GM12878 (cell line): ENCODE results near the gene CHCHD3. TPM values are rescaled to one million over a fixed set of nuclear protein-coding genes. Genes with fewer than 3 reads are reported as not detected.

Source experiments
- ATAC-seq: fragments of 200-7000 bp; cut with Tn5 transposase; 3 replicates; pipeline ENCODE4 v1.9.1; 2020; ENCODE audit warnings: mild to moderate bottlenecking, moderate library complexity
- BruUV-seq: library from RNA; stranded (reverse); fragments of 400-500 nt; replicated peaks from 2 replicates; lab custom pipeline; 2021; lab: Mats Ljungman, UMichigan
- CTCF ChIA-PET: fragments of 300-600 bp; sonication (Branson Sonifier 250); formaldehyde crosslinking; extraction: SDS; loops from one replicate; lab custom pipeline; 2021; ENCODE audit warnings: inconsistent platforms; lab: Yijun Ruan, JAX
- POLR2A ChIA-PET: fragments of 350-600 bp; formaldehyde crosslinking; extraction: SDS; loops from one replicate; lab custom pipeline; 2021; ENCODE audit warnings: inconsistent platforms; lab: Charles Lee
- RAD21 ChIA-PET: fragments of 300-600 bp; sonication (Branson Sonifier 250); formaldehyde crosslinking; loops from one replicate; lab custom pipeline; 2023; ENCODE audit warnings: antibody characterized with exemption; ENCODE audit not compliant: unreplicated experiment; lab: Charles Lee
- SMC1A ChIA-PET: fragments of 300-600 bp; sonication (Branson Sonifier 250); formaldehyde crosslinking; loops from one replicate; lab custom pipeline; 2023; ENCODE audit not compliant: unreplicated experiment, uncharacterized antibody; lab: Charles Lee
- DNase-seq: peaks from one replicate; pipeline ENCODE4 v3.0.0-alpha.2; 2011; ENCODE audit warnings: low read depth, low spot score
- FAIRE-seq: peaks from 3 replicates; lab custom pipeline; 2011; peaks lifted over from hg19 to GRCh38; lab: Jason Lieb, UNC
- H2AFZ ChIP-seq: 2 replicates; pipeline ENCODE4 v1.6.0; 2011; ENCODE audit warnings: low read depth, low read length, control low read depth; ENCODE audit not compliant: control insufficient read depth
- H3K27ac ChIP-seq: 2 replicates; pipeline ENCODE4 v1.5.1; 2011; ENCODE audit warnings: control low read depth; ENCODE audit not compliant: control insufficient read depth, insufficient read depth
- H3K27me3 ChIP-seq, 2 experiments: replicated peaks in 1 of 2; 2 replicates each; pipeline versions ENCODE4 v1.6.0 to v1.6.1; 2011; ENCODE audit warnings: low read length in 1 of 2; ENCODE audit not compliant: control insufficient read depth in 2 of 2, insufficient read depth in 2 of 2
- H3K36me3 ChIP-seq, 2 experiments: 2 replicates each; pipeline ENCODE4 v1.5.1; 2011; ENCODE audit warnings: low read length in 1 of 2; ENCODE audit not compliant: control insufficient read depth in 2 of 2, insufficient read depth in 2 of 2
- H3K4me1 ChIP-seq: 2 replicates; pipeline ENCODE4 v1.6.1; 2011; ENCODE audit warnings: mild to moderate bottlenecking, low read length, moderate library complexity, mixed read lengths; ENCODE audit not compliant: control insufficient read depth, insufficient read depth
- H3K4me2 ChIP-seq: 2 replicates; pipeline ENCODE4 v1.6.0; 2011; ENCODE audit warnings: control low read depth; ENCODE audit not compliant: control insufficient read depth, insufficient read depth
- H3K4me3 ChIP-seq: fragments of 200-600 bp; sonication (generic); 2 replicates; pipeline ENCODE4 v1.5.1; 2016
- H3K79me2 ChIP-seq: 2 replicates; pipeline ENCODE4 v1.6.0; 2011; ENCODE audit warnings: low read length; ENCODE audit not compliant: control insufficient read depth, insufficient read depth
- H3K9ac ChIP-seq: 2 replicates; pipeline ENCODE4 v1.8.0; 2011; ENCODE audit warnings: low read length, control low read depth, mixed read lengths; ENCODE audit not compliant: control insufficient read depth, insufficient read depth
- H3K9me3 ChIP-seq: replicated peaks from 3 replicates; pipeline ENCODE4 v1.5.1; 2011; ENCODE audit warnings: mild to moderate bottlenecking, low read length; ENCODE audit not compliant: control insufficient read depth, insufficient read depth
- H4K20me1 ChIP-seq: 2 replicates; pipeline ENCODE4 v1.6.0; 2011; ENCODE audit not compliant: control insufficient read depth, insufficient read depth
- CREM ChIP-seq: IDR thresholded peaks from 2 replicates; pipeline ENCODE4 v1.6.1; 2014; ENCODE audit warnings: antibody characterized with exemption, low read depth
- EP300 ChIP-seq, 2 experiments: fragments of 150-350 bp in 1 of 2; IDR thresholded peaks; 2 replicates each; pipeline ENCODE4 v1.6.1; 2011 to 2012; ENCODE audit warnings: low read depth in 2 of 2, low read length in 2 of 2, borderline replicate concordance in 1 of 2, improper control_type of control experiment in 1 of 2, inconsistent platforms in 1 of 2; ENCODE audit not compliant: control insufficient read depth in 1 of 2
- HDAC2 ChIP-seq: fragments of 200-600 bp; sonication (generic); IDR thresholded peaks from 2 replicates; pipeline ENCODE4 v1.6.1; 2017
- HDAC6 ChIP-seq: fragments of 200-600 bp; sonication (generic); IDR thresholded peaks from one replicate; pipeline ENCODE4 v1.8.0; 2017; ENCODE audit warnings: antibody characterized with exemption; ENCODE audit not compliant: unreplicated experiment
- RAD21 ChIP-seq: IDR thresholded peaks from 2 replicates; pipeline ENCODE4 v1.6.1; 2011; ENCODE audit warnings: mild to moderate bottlenecking, low read depth, low read length, moderate library complexity; ENCODE audit not compliant: insufficient read depth
- SMARCA5 ChIP-seq: fragments of 450-650 bp; IDR thresholded peaks from 2 replicates; pipeline ENCODE4 v1.6.1; 2017; ENCODE audit warnings: mild to moderate bottlenecking
- SPI1 ChIP-seq: IDR thresholded peaks from 2 replicates; pipeline ENCODE4 v1.6.1; 2011; ENCODE audit warnings: low read depth, mild to moderate bottlenecking, low read length, moderate library complexity, borderline replicate concordance; ENCODE audit not compliant: insufficient read depth
- TBL1XR1 ChIP-seq: IDR thresholded peaks from 2 replicates; pipeline ENCODE4 v1.6.1; 2012; ENCODE audit warnings: low read depth, low read length, improper control_type of control experiment
- YY1 ChIP-seq: IDR thresholded peaks from 2 replicates; pipeline ENCODE4 v1.6.1; 2011; ENCODE audit warnings: low read depth, mild to moderate bottlenecking, low read length
- WGBS: methylation state at CpG from one replicate; pipeline ENCODE4 v1.1.6; 2016; ENCODE audit warnings: low lambda C conversion rate; ENCODE audit not compliant: insufficient replicate concordance, insufficient coverage; ENCODE audit errors: missing lambda C conversion rate; 5-methylcytosine and 5-hydroxymethylcytosine counted together
- in situ Hi-C: fragments of 300-500 bp; cut with MboI; formaldehyde crosslinking; loops from 9 replicates; pipeline ENCODE4 v1.14.3; 2018; ENCODE audit warnings: mixed read lengths
- intact Hi-C: fragments of 100-400 bp; cut with micrococcal nuclease; formaldehyde crosslinking; loops from one replicate; pipeline ENCODE4 v1.14.2; 2022; ENCODE audit not compliant: unreplicated experiment
- polyA plus RNA-seq, 11 experiments: library from polyadenylated mRNA; depleted of rRNA in 4 of 11; unstranded in 6 of 11; stranded (reverse) in 5 of 11; fragments of >200 nt; fragmentation: Nextera tagmentation in 4 of 11; fragmentation: Illumina TruSeq in 1 of 11; extraction: Ambion mirVana in 4 of 11; extraction: Trizol in 1 of 11; gene quantifications; 1 replicate in 1 of 11; 2 replicates in 10 of 11; pipeline versions ENCODE4 v1.2.1 to v1.2.3, GENCODE V29; 2011 to 2016; ENCODE audit warnings: inconsistent platforms in 2 of 11, missing spikeins in 2 of 11, low read depth in 1 of 11
- total RNA-seq, 4 experiments: library from RNA; depleted of rRNA in 3 of 4; stranded (reverse); fragments of >200 nt in 3 of 4; fragmentation: Illumina TruSeq in 1 of 4; extraction: Trizol in 1 of 4; gene quantifications; 2 replicates each; pipeline versions ENCODE4 v1.2.1 to v1.2.3, GENCODE V29; 2013 to 2021

CHCHD3 gene
- total and polyA plus RNA-seq, 10 of the 15 experiments (the other 5 are each of a cell fraction or from before 2014, with no cell fraction given) = 38.3 to 178 (median 96.2) TPM

GRCh38 chr7:132941428-132941827, 140.5 kb downstream of the CHCHD3 start:
- Histone ChIP-seq H3K27ac (no peak overlapping the region), H3K9ac (no peak overlapping the region), H4K20me1 (no peaks in the 10 kb centered on the region), H3K9me3 (no peaks in the 10 kb centered on the region), H3K4me1 (no peaks in the 10 kb centered on the region), H3K79me2 (no peaks in the 10 kb centered on the region), H3K4me3 (no peak overlapping the region), H3K36me3 (no peaks in the 10 kb centered on the region; a peak in 1 of 4 replicates), H2AFZ (no peak overlapping the region), H3K4me2 (no peak overlapping the region; the same call in 1 of the 2 replicates), H3K27me3 (no peaks in the 10 kb centered on the region)
- in situ Hi-C loops (no loop called here), intact Hi-C loops (no loop called here)
- ChIA-PET SMC1A (interaction anchor here (1.2 to 1.9 kb wide), 3 partner anchors 10 to 36 kb away, joined by 3 to 5 read pairs (median 4); no protein-coding TSS in a partner anchor), CTCF (no interaction called here), POLR2A (no interaction called here), RAD21 (interaction anchor here (0.8 kb wide), 1 partner anchor 72 kb away, joined by 3 read pairs; no protein-coding TSS in a partner anchor)
- WGBS = 49% methylated on average over 4 of the region's 4 CpGs
- BruUV-seq = no TSS peak
- ATAC-seq = no peak
- FAIRE-seq = no peak
- DNase-seq = no peak
- peak; percentile 53; the same call in 1 of the 2 replicates for TF ChIP-seq SPI1
- TF ChIP-seq RAD21 = no peak

DNA sequence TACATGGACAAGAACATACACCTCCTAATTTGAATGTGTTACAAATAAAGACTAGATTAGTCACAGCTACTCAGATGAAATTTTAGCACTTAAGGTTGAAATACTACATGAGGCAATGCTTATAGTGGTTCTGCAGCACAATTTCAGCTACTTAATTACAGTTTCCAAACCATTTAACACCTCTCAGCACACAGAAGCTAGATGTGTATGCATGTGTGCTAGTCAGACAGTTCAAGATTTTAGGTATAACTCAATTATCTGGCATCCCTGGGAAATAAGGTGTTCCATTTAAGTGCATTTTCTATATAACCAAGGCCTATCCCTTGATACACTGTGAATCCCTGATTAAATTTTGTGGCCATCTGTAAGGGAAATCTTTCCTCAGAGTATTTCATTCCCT, 141.8 kb downstream of the CHCHD3 start:
- H3K27ac ChIP-seq = no peak overlapping the region
- intact Hi-C loops = no loop called here
- no peaks in the 10 kb centered on the region; a peak in 1 of 4 replicates for H3K36me3 ChIP-seq
- ATAC-seq (no peak), FAIRE-seq (no peak), DNase-seq (no peak)
- in situ Hi-C loops = no loop called here
- no peaks in the 10 kb centered on the region for H4K20me1 ChIP-seq
- no peak overlapping the region for H2AFZ ChIP-seq
- no peaks in the 10 kb centered on the region for H3K4me1 ChIP-seq
- no peaks in the 10 kb centered on the region for H3K27me3 ChIP-seq
- no peak overlapping the region for H3K4me2 ChIP-seq
- BruUV-seq = no TSS peak
- peaks cover 3% of the 10 kb centered on the region; the same call in 2 of the 3 replicates for H3K9me3 ChIP-seq
- no peaks in the 10 kb centered on the region for H3K79me2 ChIP-seq
- RAD21 ChIA-PET = no interaction called here
- CTCF ChIA-PET = interaction anchor here (1.1 kb wide), 1 partner anchor 15 kb away, joined by 4 read pairs; no protein-coding TSS in a partner anchor
- no peak overlapping the region for H3K9ac ChIP-seq
- TF ChIP-seq HDAC6 (no peak), YY1 (no peak), HDAC2 (no peak), SPI1 (no peak), CREM (no peak), EP300 (IDR thresholded peaks at IDR 0.05; ENCODE audit: borderline replicate concordance in 1 of 2, control insufficient read depth in 1 of 2, low read depth in 2 of 2, low read length in 2 of 2) (no peak), SMARCA5 (no peak), TBL1XR1 (no peak)
- TF ChIP-seq, all 136 proteins: peak for 0
- ChIA-PET SMC1A (interaction anchor here (0.8 to 1.9 kb wide), 3 partner anchors 9 to 139 kb away, joined by 3 to 5 read pairs (median 3); no protein-coding TSS in a partner anchor), POLR2A (no interaction called here)
- no peak overlapping the region for H3K4me3 ChIP-seq
